RWPE2 (cell line): ENCODE data around the gene EFCAB11.

ENCODE experiments used
- ATAC-seq: fragments of 200-7000 bp; cut with Tn5 transposase; 3 replicates; pipeline ENCODE4 v1.9.1; 2021; ENCODE audit warnings: low read depth
- DNase-seq: peaks from one replicate; pipeline ENCODE4 v3.0.0-alpha.2; 2020; ENCODE audit warnings: low spot score
- H3K27ac ChIP-seq: fragments of 450-650 bp; 2 replicates; pipeline ENCODE4 v1.5.1; 2017; ENCODE audit warnings: mild to moderate bottlenecking; ENCODE audit not compliant: poor library complexity, severe bottlenecking
- H3K27me3 ChIP-seq: fragments of 250-450 bp; sonication (Bioruptor Pico); 2 replicates; pipeline ENCODE4 v1.5.1; 2021; ENCODE audit warnings: mild to moderate bottlenecking, moderate library complexity; ENCODE audit not compliant: insufficient read depth, poor library complexity, severe bottlenecking
- H3K36me3 ChIP-seq: fragments of 250-450 bp; sonication (Bioruptor Pico); 2 replicates; pipeline ENCODE4 v1.5.1; 2020; ENCODE audit warnings: low read depth, mild to moderate bottlenecking, moderate library complexity
- H3K4me1 ChIP-seq: fragments of 250-450 bp; sonication (Bioruptor Pico); 2 replicates; pipeline ENCODE4 v1.5.1; 2021; ENCODE audit warnings: mild to moderate bottlenecking, moderate library complexity; ENCODE audit not compliant: insufficient read depth, poor library complexity, severe bottlenecking
- H3K4me3 ChIP-seq: fragments of 250-450 bp; sonication (Bioruptor Pico); 2 replicates; pipeline ENCODE4 v1.5.1; 2021; ENCODE audit warnings: mild to moderate bottlenecking, moderate library complexity; ENCODE audit not compliant: severe bottlenecking
- H3K9me3 ChIP-seq: fragments of 250-450 bp; sonication (Bioruptor Pico); 2 replicates; pipeline ENCODE4 v1.5.1; 2021; ENCODE audit warnings: mild to moderate bottlenecking, moderate library complexity; ENCODE audit not compliant: severe bottlenecking
- CTCF ChIP-seq: fragments of 450-650 bp; IDR thresholded peaks from one replicate; pipeline ENCODE4 v1.5.1; 2017; ENCODE audit warnings: mild to moderate bottlenecking, moderate library complexity; ENCODE audit not compliant: poor library complexity, severe bottlenecking

Gene EFCAB11

GRCh38 chr14:89922031-89922907 lies 32.3 kb downstream of the EFCAB11 start:
- TF ChIP-seq CTCF = no peak
- no peak for DNase-seq
- ATAC-seq = peak; percentile 86
- Histone ChIP-seq H3K4me3 (no peak overlapping the region), H3K4me1 (peaks cover 21% of the 10 kb centered on the region), H3K27me3 (no peaks in the 10 kb centered on the region), H3K9me3 (no peaks in the 10 kb centered on the region), H3K36me3 (peaks cover 13% of the 10 kb centered on the region), H3K27ac (peak overlapping the region; percentile 23)

GRCh38 chr14:89921346-89921745 lies 33.2 kb downstream of the EFCAB11 start:
- Histone ChIP-seq H3K4me3 (no peak overlapping the region), H3K27ac (peak overlapping the region; percentile 23), H3K36me3 (peaks cover 12% of the 10 kb centered on the region), H3K27me3 (no peaks in the 10 kb centered on the region), H3K4me1 (peaks cover 15% of the 10 kb centered on the region), H3K9me3 (no peaks in the 10 kb centered on the region)
- ATAC-seq = no peak
- no peak for TF ChIP-seq CTCF
- no peak for DNase-seq

- H3K27ac ChIP-seq = no peak overlapping the region
- ATAC-seq = no peak
Observed at GRCh38 chr14:89920056-89920455, 34.5 kb downstream of the EFCAB11 start.

GRCh38 chr14:89918721-89919120 lies 35.8 kb downstream of the EFCAB11 start:
- Histone ChIP-seq H3K27ac (no peak overlapping the region), H3K9me3 (no peaks in the 10 kb centered on the region), H3K4me3 (no peak overlapping the region), H3K27me3 (no peaks in the 10 kb centered on the region), H3K36me3 (peaks cover 2% of the 10 kb centered on the region), H3K4me1 (peaks cover 22% of the 10 kb centered on the region)
- TF ChIP-seq CTCF = no peak
- no peak for ATAC-seq
- DNase-seq = no peak

More at GRCh38 chr14:89920056-89920455, 34.5 kb downstream of the EFCAB11 start:
- peaks cover 7% of the 10 kb centered on the region for H3K36me3 ChIP-seq
- no peak for TF ChIP-seq CTCF
- DNase-seq = no peak
- no peaks in the 10 kb centered on the region for H3K27me3 ChIP-seq
- peaks cover 20% of the 10 kb centered on the region for H3K4me1 ChIP-seq
- H3K9me3 ChIP-seq = no peaks in the 10 kb centered on the region
- no peak overlapping the region for H3K4me3 ChIP-seq
